Myocyte (in vitro differentiated cells): ENCODE measurements around the gene PADI4. TPM values are rescaled to one million over a fixed set of nuclear protein-coding genes. Genes with fewer than 3 reads are reported as not detected.

ENCODE experiments used
- DNase-seq: peaks from one replicate; pipeline ENCODE4 v3.0.0-alpha.2; 2012; ENCODE audit warnings: low read depth
- total RNA-seq: library from RNA; depleted of rRNA; stranded (reverse); fragments of >200 nt; gene quantifications from 2 replicates; pipeline ENCODE4 v1.2.3, GENCODE V29; 2014

The PADI4 gene
- total RNA-seq, 1 donor from 2014 or later: not detected

GRCh38 chr1:17347769-17348592, 40.0 kb downstream of the PADI4 start:
- DNase-seq: no peak

DNA sequence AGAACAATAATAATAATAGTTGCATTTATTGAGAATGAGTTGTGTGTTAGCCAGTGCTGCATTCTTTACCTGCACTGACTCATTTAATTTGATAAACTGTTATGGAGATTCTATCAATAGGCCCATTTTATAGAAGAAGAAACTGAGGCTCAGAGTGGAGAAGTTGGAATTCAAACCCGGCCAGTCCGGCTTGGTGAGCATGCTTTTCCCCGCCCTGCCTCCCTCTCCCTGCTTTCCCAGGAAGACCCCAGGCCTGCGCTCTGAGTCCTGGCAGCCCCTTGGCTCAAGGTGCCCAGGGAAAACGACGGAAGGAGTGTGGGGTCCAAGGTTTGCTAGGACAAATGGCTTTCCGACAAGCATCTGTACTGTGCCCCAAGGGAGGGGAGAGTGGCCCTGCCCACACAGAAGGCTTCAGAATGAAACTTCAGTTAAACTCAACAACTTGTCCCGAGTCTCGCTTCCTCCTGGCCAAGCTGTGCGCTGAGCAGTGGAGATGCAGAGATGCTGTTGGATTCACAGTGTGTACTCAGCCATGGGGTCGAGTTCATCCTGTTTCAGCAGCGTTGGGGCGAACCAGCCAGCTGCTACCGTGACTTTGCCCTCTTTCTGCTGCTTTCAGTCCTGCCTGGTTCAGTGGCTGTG, 40.7 kb downstream of the PADI4 start:
- no peak for DNase-seq

DNA sequence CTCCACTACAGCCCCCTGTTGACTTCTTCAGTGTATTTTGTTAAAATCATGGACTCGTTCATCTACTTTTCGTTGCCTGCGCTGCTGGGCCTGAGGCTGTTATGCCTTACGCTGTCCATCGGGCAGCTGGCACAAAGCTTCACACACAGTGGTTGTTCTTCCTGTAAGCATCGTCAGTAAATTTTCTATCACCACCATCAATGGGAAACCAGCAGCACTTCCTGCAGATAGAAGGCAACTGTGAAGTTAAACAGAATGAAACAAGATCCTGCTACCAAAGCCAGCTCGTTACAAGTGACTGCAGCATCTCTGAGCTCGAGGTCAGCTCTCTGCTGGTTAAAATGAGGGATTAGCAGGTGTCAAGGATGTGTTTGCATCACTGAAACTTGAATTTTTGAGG, 42.1 kb downstream of the PADI4 start:
- DNase-seq: no peak

DNA sequence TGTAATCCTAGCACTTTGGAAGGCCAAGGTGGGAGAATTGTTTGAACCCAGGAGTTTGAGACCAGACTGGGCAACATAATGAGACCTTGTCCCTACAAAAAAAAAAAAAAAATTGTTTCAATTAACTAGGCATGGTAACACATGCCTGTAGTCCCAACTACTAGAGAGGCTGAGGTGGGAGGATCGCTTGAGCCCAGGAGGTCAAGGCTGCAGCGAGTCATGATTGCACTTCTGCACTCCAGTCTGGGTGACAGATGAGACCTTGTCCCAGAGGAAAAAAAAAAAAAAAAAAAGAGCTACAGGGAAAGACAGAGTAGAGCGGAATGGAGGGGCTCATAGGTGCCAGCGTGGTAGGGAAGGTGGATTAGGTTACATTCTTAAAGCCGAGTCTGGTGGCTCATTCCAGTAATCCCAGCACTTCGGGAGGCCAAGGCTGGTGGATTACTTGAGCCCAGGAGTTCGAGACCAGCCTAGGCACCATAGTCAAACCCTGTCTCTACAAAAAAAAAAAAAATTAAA, 43.0 kb downstream of the PADI4 start:
- DNase-seq: no peak

DNA sequence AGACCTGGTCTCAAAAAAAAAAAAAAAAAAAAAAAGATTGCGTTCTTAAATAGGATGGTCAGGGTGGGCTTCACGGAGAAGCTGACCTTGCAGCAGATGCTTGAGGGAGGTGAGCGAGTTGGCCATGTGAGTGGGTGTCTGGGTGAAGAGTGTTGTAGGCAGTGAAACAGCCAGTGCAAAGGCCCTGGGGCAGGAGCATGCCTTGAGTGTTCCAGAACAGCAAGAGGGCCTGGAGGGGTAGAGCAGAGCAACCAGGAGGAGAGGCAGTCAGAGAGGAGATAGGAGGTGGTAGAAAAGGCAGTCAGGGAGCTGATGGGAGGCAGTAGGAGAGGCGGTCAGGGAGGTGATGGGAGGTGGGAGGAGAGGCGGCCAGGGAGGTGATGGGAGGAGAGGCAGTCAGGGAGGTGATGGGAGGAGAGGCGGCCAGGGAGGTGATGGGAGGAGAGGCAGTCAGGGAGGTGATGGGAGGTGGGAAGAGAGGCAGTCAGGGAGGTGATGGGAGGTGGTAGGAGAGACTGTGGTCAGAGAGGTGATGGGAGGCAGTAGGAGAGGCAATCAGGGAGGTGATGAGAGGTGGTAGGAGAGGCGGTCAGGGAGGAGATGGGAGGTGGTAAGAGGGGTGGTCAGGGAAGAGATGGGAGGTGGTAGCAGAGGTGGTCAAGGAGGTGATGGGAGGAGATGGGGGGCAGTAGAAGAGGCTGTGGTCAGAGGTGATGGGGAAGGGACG, 43.8 kb downstream of the PADI4 start:
- no peak for DNase-seq

DNA sequence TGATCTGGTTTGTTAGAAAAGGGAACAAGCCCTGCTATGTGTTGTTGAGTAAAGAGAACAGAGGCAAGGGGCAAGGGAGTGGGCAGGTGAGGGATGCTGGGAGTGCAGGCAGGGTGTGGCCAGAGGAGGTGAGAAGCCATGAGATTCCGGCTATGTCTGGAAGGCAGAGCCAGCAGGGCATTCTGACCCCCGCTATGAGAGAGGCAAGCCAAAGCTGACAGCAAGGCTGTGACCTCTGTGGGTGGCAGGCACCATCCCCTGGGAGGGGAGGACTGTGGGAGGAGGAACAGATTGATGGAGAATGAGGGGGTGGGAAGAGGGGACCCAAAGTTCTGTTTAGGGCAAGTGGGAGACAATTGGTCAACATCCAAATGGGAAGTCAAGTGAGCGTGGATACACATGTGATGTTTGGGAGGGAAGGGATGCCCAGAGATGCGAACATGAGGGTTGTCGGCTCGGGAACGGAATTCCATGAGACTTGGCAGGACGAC, 44.5 kb downstream of the PADI4 start:
- DNase-seq: no peak

GRCh38 chr1:17355898-17356297, 47.9 kb downstream of the PADI4 start:
- no peak for DNase-seq

- DNase-seq: no peak
Measured at GRCh38 chr1:17356387-17357026, 48.5 kb downstream of the PADI4 start.

- DNase-seq: no peak
Measured at GRCh38 chr1:17358557-17358956, 50.6 kb downstream of the PADI4 start.

DNA sequence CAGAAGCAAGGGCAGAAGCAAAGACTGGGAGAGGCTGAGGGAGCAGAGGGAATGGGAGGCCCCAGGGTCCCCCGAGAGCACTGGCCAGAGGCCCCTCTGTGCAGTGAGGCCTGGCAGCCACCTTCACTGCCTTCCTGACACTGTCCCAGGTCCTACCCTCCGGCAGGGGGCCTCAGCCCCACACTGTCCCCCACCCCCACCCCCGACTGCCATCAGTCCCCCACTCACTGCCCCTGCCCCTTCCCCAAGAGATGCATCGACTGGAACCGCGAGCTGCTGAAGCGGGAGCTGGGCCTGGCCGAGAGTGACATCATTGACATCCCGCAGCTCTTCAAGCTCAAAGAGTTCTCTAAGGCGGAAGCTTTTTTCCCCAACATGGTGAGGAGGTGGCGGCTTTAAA, 51.0 kb downstream of the PADI4 start:
- no peak for DNase-seq

DNA sequence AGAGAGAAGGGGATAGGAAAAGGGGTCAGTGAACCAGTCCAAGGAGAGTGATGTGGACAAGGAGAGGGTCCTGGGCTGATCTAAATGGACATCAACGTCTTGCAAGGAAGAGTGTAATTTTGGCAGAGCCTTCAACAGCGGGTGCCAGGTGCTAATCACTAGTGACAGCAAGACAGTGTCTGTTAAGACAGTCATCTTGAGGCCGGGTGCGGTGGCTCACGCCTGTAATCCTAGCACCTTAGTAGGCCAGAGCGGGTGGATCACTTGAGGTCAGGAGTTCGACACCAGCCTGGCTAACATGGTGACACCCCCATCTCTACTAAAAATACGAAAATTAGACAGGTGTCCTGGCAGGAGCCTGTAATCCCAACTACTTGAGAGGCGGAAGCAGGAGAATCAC, 51.8 kb downstream of the PADI4 start:
- DNase-seq: no peak

- no peak for DNase-seq
Measured at GRCh38 chr1:17360272-17360956, 52.4 kb downstream of the PADI4 start.

DNA sequence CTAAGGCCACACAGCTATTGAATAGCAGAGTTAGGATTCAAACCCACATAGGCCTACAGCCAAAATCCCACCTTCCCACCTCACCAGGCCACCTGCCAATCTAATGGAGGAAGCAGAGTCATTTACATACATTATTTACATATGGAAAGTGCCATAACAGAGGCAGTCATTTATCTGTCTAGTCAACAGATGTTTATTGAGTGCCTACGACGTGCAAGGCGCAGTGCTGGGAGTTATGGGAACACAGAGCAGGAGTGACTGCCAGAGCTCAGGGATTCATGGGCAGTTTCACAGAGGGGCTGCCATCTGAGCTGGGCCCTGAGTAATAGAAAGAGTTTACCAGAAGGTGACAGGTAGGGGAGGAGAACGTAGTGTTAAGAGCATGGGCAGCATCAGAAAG, 53.7 kb downstream of the PADI4 start:
- no peak for DNase-seq

GRCh38 chr1:17363351-17363750, 55.4 kb downstream of the PADI4 start:
- no peak for DNase-seq

GRCh38 chr1:17363771-17364170, 55.8 kb downstream of the PADI4 start:
- no peak for DNase-seq

DNA sequence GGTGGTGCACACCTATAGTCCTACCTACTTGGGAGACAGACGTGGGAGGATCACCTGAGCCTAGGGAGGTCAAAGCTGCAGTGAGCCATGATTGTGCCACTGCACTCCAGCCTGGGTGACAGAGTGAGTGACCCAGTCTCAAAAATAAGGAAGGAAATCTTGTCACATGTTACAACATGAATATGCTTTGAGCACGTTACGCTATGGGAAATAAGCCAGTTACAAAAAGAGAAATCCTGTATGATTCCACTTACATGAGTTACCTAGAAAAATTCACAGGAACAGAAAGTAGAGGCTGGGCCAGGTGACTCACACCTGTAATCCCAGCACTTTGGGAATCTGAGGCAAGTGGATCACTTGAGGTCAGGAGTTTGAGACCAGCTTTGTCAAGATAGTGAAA, 57.3 kb downstream of the PADI4 start:
- DNase-seq: no peak

DNA sequence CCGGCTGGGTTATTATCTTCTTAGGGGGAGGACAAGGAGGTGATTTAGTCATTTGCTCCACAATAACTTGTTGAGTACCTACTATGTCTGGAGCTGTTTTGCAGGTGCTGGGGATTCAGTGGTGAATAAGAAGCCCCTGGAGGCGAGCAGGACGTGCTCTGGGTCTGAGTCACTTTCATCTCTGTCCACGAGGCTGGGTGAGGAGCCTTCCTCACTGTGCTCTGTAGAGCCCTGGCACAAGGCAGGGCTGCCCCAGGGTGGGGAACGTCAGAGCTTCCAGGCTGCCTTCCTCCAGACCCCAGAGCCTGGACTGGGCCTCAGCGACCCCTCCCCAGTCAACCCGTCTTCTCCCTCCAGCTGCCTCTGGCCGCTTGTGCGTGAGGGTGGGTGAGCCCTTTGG, 61.5 kb downstream of the PADI4 start:
- no peak for DNase-seq

DNA sequence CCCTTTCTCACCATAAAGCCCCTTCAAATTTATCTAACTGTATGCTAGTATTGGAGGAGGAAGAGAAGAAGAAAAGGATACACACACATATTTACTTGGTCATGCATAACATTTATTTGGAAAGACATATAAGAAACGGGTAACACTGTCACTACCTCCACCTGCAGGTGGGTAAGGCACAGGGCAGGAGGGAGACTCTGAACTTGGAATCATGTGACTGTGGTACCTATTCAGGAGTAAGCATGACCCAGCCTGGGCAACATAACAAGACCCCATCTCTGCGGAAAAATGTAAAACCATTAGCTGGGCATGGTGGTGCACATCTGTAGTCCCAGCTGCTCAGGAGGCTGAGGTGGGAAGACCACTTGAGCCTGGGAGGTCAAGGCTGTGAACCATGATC, 62.6 kb downstream of the PADI4 start:
- no peak for DNase-seq

GRCh38 chr1:17371896-17372295, 63.9 kb downstream of the PADI4 start, which contains the start of gene PADI6:
Gene PADI6, plus strand, starts transcription at chr1:17372196. Its CDS starts 50 bp downstream, at chr1:17372246.
- no peak for DNase-seq

- no peak for DNase-seq
Measured at GRCh38 chr1:17372955-17373354, 65.0 kb downstream of the PADI4 start.

- no peak for DNase-seq
Measured at GRCh38 chr1:17375651-17376050, 67.7 kb downstream of the PADI4 start.
